ENCODE results near the gene TMEM196.

DNA sequence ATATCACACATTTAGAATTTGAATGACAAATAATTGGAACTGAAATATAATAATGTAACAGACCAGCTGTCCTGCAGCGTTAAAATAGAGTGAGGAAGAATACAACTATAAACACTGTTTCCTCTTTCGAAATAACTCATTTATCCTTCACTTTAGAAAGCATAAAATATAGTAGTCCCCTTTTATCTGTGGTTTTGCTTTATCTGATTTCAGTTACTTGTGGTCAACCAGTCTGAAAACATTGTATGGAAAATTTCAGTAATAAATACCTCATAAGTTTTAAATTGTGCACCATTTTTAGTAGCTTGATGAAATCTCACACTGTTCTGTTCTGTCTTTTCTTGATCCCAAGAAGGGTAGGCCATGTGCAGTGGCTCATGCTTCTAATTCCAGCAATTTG, 96.2 kb downstream of the TMEM196 start:
- TF ChIP-seq, protein P1, sequence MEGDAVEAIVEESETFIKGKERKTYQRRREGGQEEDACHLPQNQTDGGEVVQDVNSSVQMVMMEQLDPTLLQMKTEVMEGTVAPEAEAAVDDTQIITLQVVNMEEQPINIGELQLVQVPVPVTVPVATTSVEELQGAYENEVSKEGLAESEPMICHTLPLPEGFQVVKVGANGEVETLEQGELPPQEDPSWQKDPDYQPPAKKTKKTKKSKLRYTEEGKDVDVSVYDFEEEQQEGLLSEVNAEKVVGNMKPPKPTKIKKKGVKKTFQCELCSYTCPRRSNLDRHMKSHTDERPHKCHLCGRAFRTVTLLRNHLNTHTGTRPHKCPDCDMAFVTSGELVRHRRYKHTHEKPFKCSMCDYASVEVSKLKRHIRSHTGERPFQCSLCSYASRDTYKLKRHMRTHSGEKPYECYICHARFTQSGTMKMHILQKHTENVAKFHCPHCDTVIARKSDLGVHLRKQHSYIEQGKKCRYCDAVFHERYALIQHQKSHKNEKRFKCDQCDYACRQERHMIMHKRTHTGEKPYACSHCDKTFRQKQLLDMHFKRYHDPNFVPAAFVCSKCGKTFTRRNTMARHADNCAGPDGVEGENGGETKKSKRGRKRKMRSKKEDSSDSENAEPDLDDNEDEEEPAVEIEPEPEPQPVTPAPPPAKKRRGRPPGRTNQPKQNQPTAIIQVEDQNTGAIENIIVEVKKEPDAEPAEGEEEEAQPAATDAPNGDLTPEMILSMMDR (conservative IDR thresholded peaks at IDR 0.05; ENCODE audit: low read depth in 2 of 2): no peak
- TF ChIP-seq JUNB (IDR thresholded peaks at IDR 0.05; ENCODE audit: unreplicated experiment): no peak
- no peak for TF ChIP-seq EZH2 (IDR thresholded peaks at IDR 0.05; ENCODE audit: low read depth, unreplicated experiment)
- TF ChIP-seq POLR2AphosphoS5 (IDR thresholded peaks at IDR 0.05; ENCODE audit: low read depth): no peak
- TF ChIP-seq, protein P2, sequence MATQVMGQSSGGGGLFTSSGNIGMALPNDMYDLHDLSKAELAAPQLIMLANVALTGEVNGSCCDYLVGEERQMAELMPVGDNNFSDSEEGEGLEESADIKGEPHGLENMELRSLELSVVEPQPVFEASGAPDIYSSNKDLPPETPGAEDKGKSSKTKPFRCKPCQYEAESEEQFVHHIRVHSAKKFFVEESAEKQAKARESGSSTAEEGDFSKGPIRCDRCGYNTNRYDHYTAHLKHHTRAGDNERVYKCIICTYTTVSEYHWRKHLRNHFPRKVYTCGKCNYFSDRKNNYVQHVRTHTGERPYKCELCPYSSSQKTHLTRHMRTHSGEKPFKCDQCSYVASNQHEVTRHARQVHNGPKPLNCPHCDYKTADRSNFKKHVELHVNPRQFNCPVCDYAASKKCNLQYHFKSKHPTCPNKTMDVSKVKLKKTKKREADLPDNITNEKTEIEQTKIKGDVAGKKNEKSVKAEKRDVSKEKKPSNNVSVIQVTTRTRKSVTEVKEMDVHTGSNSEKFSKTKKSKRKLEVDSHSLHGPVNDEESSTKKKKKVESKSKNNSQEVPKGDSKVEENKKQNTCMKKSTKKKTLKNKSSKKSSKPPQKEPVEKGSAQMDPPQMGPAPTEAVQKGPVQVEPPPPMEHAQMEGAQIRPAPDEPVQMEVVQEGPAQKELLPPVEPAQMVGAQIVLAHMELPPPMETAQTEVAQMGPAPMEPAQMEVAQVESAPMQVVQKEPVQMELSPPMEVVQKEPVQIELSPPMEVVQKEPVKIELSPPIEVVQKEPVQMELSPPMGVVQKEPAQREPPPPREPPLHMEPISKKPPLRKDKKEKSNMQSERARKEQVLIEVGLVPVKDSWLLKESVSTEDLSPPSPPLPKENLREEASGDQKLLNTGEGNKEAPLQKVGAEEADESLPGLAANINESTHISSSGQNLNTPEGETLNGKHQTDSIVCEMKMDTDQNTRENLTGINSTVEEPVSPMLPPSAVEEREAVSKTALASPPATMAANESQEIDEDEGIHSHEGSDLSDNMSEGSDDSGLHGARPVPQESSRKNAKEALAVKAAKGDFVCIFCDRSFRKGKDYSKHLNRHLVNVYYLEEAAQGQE (IDR thresholded peaks at IDR 0.05; ENCODE audit: unreplicated experiment): no peak
- TF ChIP-seq, protein P3, sequence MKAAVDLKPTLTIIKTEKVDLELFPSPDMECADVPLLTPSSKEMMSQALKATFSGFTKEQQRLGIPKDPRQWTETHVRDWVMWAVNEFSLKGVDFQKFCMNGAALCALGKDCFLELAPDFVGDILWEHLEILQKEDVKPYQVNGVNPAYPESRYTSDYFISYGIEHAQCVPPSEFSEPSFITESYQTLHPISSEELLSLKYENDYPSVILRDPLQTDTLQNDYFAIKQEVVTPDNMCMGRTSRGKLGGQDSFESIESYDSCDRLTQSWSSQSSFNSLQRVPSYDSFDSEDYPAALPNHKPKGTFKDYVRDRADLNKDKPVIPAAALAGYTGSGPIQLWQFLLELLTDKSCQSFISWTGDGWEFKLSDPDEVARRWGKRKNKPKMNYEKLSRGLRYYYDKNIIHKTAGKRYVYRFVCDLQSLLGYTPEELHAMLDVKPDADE (IDR thresholded peaks at IDR 0.05): no peak
- TF ChIP-seq EZH2phosphoT487 (IDR thresholded peaks at IDR 0.05; ENCODE audit: unreplicated experiment): no peak
- TF ChIP-seq STAT1 (IDR thresholded peaks at IDR 0.05; ENCODE audit: unreplicated experiment): no peak

All from GM23338 (cell line).